ENCODE measurements around the gene FOXO4. TPM values are rescaled to one million over a fixed set of nuclear protein-coding genes. Genes with fewer than 3 reads are reported as not detected.

The FOXO4 gene
- total and polyA plus RNA-seq, 2 of the 13 experiments (the other 11 are each of a cell fraction or from before 2014, with no cell fraction given): 5.1 to 5.7 TPM

GRCh38 chrX:71111921-71112431, 16.3 kb downstream of the FOXO4 start (continued):
- no peak for TF ChIP-seq ELK4 (CRISPR knock-in tag; IDR thresholded peaks at IDR 0.05; ENCODE audit: borderline replicate concordance)

- Histone ChIP-seq H3K4me2 (ENCODE audit: low read depth, low read length) (peak overlapping the region; percentile 67), H3K9ac (ENCODE audit: insufficient read depth, low read depth, low read length) (no peak overlapping the region), H3K4me1 (ENCODE audit: insufficient read depth, low read length) (peaks cover 15% of the 10 kb centered on the region; the same call in 1 of the 2 replicates), H3K36me3 (replicated peaks in 1 of 2; ENCODE audit: control insufficient read depth in 1 of 2, insufficient read depth in 2 of 2, low read length in 2 of 2) (peaks cover 0 to 10% of the 10 kb centered on the region in 2 experiments; a peak in 2 of 5 replicates), H3K4me3 (replicated peaks in 1 of 3; ENCODE audit: insufficient read depth in 1 of 3, low read depth in 2 of 3, low read length in 3 of 3) (peak overlapping the region; percentile 7 to 75 (median 63); a peak in 5 of 6 replicates), H3K9me3 (ENCODE audit: low read length) (no peaks in the 10 kb centered on the region), H4K20me1 (ENCODE audit: insufficient read depth, low read length) (no peaks in the 10 kb centered on the region), H3K79me2 (ENCODE audit: insufficient read depth, low read length) (peaks cover 2% of the 10 kb centered on the region), H2AFZ (ENCODE audit: low read length) (peak overlapping the region; percentile 27), H3K27me3 (ENCODE audit: control insufficient read depth in 1 of 2, insufficient read depth in 2 of 2, low read length in 2 of 2) (no peaks in the 10 kb centered on the region), H3K27ac (ENCODE audit: extremely low read length, insufficient read depth, low read length) (no peak overlapping the region)
- 21% methylated on average over 9 of the region's 10 CpGs for WGBS (ENCODE audit: low lambda C conversion rate)
- intact Hi-C loops (cut with micrococcal nuclease; ENCODE audit: unreplicated experiment) (no loop called here), in situ Hi-C loops (cut with HindIII; ENCODE audit: extremely low pct_ligation_motif_present, low pct_unique_long_range_greater_than_20kb) (no loop called here)
- no peak for TF ChIP-seq NFKBIZ (CRISPR knock-in tag; IDR thresholded peaks at IDR 0.05)
- TF ChIP-seq ZMYM3 (CRISPR knock-in tag; IDR thresholded peaks at IDR 0.05): peak; percentile 51; the same call in 1 of the 2 replicates
- TF ChIP-seq ZNF770 (CRISPR knock-in tag; IDR thresholded peaks at IDR 0.05): peak; percentile 95
- no peak for TF ChIP-seq ZEB1 (IDR thresholded peaks at IDR 0.05; ENCODE audit: insufficient replicate concordance, low read depth)
- no peak for TF ChIP-seq ATAD3A (CRISPR knock-in tag; IDR thresholded peaks at IDR 0.05)
- ATAC-seq: no peak
- no TSS peak for BruUV-seq (replicated peaks)
- ChIA-PET CTCF (ENCODE audit: low intra/inter-chr PET ratio, low total read pairs) (no interaction called here), POLR2A (interaction anchor here (1.4 to 2.2 kb wide), 4 partner anchors 16 to 249 kb away, joined by 4 to 14 read pairs (median 6); partner anchors contain the start of gene TAF1)
- no peak for FAIRE-seq
- no peak for DNase-seq (ENCODE audit: low spot score)
These were observed 21.7 kb downstream of the FOXO4 start for GRCh38 chrX:71117358-71117757.

All from HepG2 (cell line).